Right hindlimb (tissue), 1 donor: Measurements from ENCODE around the gene UCP3.

ENCODE experiments used
- DNase-seq: peaks from one replicate; pipeline ENCODE4 v3.0.0-alpha.2; 2018

Gene UCP3

GRCh38 chr11:73950869-73951710 is 57.8 kb downstream of the UCP3 start, which contains the start of gene DNAJB13:
Gene DNAJB13, plus strand, starts transcription at chr11:73951026. Its CDS starts 44 bp downstream, at chr11:73951070.
- DNase-seq: peak; percentile 46
